ENCODE data around the gene PIK3CB. TPM values are rescaled to one million over a fixed set of nuclear protein-coding genes. Genes with fewer than 3 reads are reported as not detected.

Gene PIK3CB
- total RNA-seq, 2 experiments from 2014 or later, result 23.0 to 26.4 TPM

- H3K9me3 ChIP-seq (ENCODE audit: control insufficient read depth in 1 of 2, insufficient read depth in 1 of 2, low read length in 2 of 2), result no peaks in the 10 kb centered on the region
- H3K4me3 ChIP-seq (ENCODE audit: low read length), result no peak overlapping the region
- no peak overlapping the region for H3K27ac Mint-ChIP-seq
- H3K9me3 Mint-ChIP-seq, result no peaks in the 10 kb centered on the region
- no peaks in the 10 kb centered on the region for H3K4me1 ChIP-seq (ENCODE audit: insufficient read depth, low read length)
- H3K4me1 Mint-ChIP-seq (ENCODE audit: low read depth), result peaks cover 5% of the 10 kb centered on the region
- H3K27me3 Mint-ChIP-seq, result no peaks in the 10 kb centered on the region
- POLR2A ChIA-PET, result no interaction called here
- ATAC-seq (ENCODE audit: poor library complexity) (no peak), DNase-seq (no peak)
- no peak overlapping the region for H3K4me3 Mint-ChIP-seq
- H3K27me3 ChIP-seq (ENCODE audit: control insufficient read depth in 1 of 2, insufficient read depth in 2 of 2, low read length in 2 of 2), result no peaks in the 10 kb centered on the region
- TF ChIP-seq CTCF (IDR thresholded peaks at IDR 0.05), result no peak
- CTCF ChIA-PET, result interaction anchor here (0.8 kb wide), 1 partner anchor 199 kb away, joined by 3 read pairs; no protein-coding TSS in a partner anchor
- H3K27ac ChIP-seq (ENCODE audit: low read depth in 1 of 2, low read length in 2 of 2), result no peak overlapping the region
- peaks cover 2% of the 10 kb centered on the region for H3K36me3 ChIP-seq (ENCODE audit: insufficient read depth, low read length)
- H3K36me3 Mint-ChIP-seq (ENCODE audit: low read depth), result peaks cover 58% of the 10 kb centered on the region
- intact Hi-C loops (cut with DNase I, micrococcal nuclease), result no loop called here
Measured at GRCh38 chr3:138724443-138724842, 110.3 kb downstream of the PIK3CB start.

- ChIA-PET CTCF (interaction anchor here (0.6 to 0.7 kb wide), 2 partner anchors 77 to 90 kb away, joined by 3 read pairs; no protein-coding TSS in a partner anchor), POLR2A (no interaction called here)
- H3K4me1 Mint-ChIP-seq (ENCODE audit: low read depth), result peaks cover 2% of the 10 kb centered on the region
- H3K27me3 Mint-ChIP-seq, result no peaks in the 10 kb centered on the region
- peaks cover 48% of the 10 kb centered on the region for H3K36me3 Mint-ChIP-seq (ENCODE audit: low read depth)
- DNase-seq (no peak), ATAC-seq (ENCODE audit: poor library complexity) (no peak)
- intact Hi-C loops (cut with DNase I, micrococcal nuclease), result no loop called here
- H3K9me3 ChIP-seq (ENCODE audit: control insufficient read depth in 1 of 2, insufficient read depth in 1 of 2, low read length in 2 of 2), result no peaks in the 10 kb centered on the region
- H3K9me3 Mint-ChIP-seq, result no peaks in the 10 kb centered on the region
- H3K36me3 ChIP-seq (ENCODE audit: insufficient read depth, low read length), result no peaks in the 10 kb centered on the region
- no peak overlapping the region for H3K27ac ChIP-seq (ENCODE audit: low read depth in 1 of 2, low read length in 2 of 2)
- H3K4me1 ChIP-seq (ENCODE audit: insufficient read depth, low read length), result no peaks in the 10 kb centered on the region
- TF ChIP-seq CTCF (IDR thresholded peaks at IDR 0.05), result no peak
- no peak overlapping the region for H3K4me3 ChIP-seq (ENCODE audit: low read length)
- no peak overlapping the region for H3K27ac Mint-ChIP-seq
- H3K4me3 Mint-ChIP-seq, result no peak overlapping the region
- H3K27me3 ChIP-seq (ENCODE audit: control insufficient read depth in 1 of 2, insufficient read depth in 2 of 2, low read length in 2 of 2), result no peaks in the 10 kb centered on the region
Measured at GRCh38 chr3:138718849-138719248, 115.9 kb downstream of the PIK3CB start.

GRCh38 chr3:138717348-138717747 is 117.4 kb downstream of the PIK3CB start:
- ChIA-PET CTCF (interaction anchor here (0.7 kb wide), 2 partner anchors 13 kb away, joined by 3 to 4 read pairs; no protein-coding TSS in a partner anchor), POLR2A (interaction anchor here (0.6 kb wide), 1 partner anchor 18 kb away, joined by 3 read pairs; no protein-coding TSS in a partner anchor)
- H3K27ac ChIP-seq (ENCODE audit: low read depth in 1 of 2, low read length in 2 of 2), result no peak overlapping the region
- H3K27ac Mint-ChIP-seq, result no peak overlapping the region
- H3K4me1 Mint-ChIP-seq (ENCODE audit: low read depth), result no peaks in the 10 kb centered on the region
- peaks cover 53% of the 10 kb centered on the region for H3K36me3 Mint-ChIP-seq (ENCODE audit: low read depth)
- no peaks in the 10 kb centered on the region for H3K4me1 ChIP-seq (ENCODE audit: insufficient read depth, low read length)
- no peaks in the 10 kb centered on the region for H3K9me3 ChIP-seq (ENCODE audit: control insufficient read depth in 1 of 2, insufficient read depth in 1 of 2, low read length in 2 of 2)
- H3K4me3 ChIP-seq (ENCODE audit: low read length), result no peak overlapping the region
- intact Hi-C loops (cut with DNase I, micrococcal nuclease), result no loop called here
- no peaks in the 10 kb centered on the region for H3K9me3 Mint-ChIP-seq
- DNase-seq (no peak), ATAC-seq (ENCODE audit: poor library complexity) (no peak)
- H3K27me3 Mint-ChIP-seq, result no peaks in the 10 kb centered on the region
- H3K36me3 ChIP-seq (ENCODE audit: insufficient read depth, low read length), result peaks cover 2% of the 10 kb centered on the region
- H3K27me3 ChIP-seq (ENCODE audit: control insufficient read depth in 1 of 2, insufficient read depth in 2 of 2, low read length in 2 of 2), result no peaks in the 10 kb centered on the region
- no peak for TF ChIP-seq CTCF (IDR thresholded peaks at IDR 0.05)
- H3K4me3 Mint-ChIP-seq, result no peak overlapping the region
